ENCODE results near the gene RAPGEF6. TPM values are rescaled to one million over a fixed set of nuclear protein-coding genes. Genes with fewer than 3 reads are reported as not detected.
"Not testable (repeated sequence)": the region's sequence is repeated elsewhere in the genome, so short reads cannot be mapped to it uniquely, and the experiment has no call there.

The RAPGEF6 gene
- total RNA-seq, 1 experiment from 2014 or later = 20.8 TPM

DNA sequence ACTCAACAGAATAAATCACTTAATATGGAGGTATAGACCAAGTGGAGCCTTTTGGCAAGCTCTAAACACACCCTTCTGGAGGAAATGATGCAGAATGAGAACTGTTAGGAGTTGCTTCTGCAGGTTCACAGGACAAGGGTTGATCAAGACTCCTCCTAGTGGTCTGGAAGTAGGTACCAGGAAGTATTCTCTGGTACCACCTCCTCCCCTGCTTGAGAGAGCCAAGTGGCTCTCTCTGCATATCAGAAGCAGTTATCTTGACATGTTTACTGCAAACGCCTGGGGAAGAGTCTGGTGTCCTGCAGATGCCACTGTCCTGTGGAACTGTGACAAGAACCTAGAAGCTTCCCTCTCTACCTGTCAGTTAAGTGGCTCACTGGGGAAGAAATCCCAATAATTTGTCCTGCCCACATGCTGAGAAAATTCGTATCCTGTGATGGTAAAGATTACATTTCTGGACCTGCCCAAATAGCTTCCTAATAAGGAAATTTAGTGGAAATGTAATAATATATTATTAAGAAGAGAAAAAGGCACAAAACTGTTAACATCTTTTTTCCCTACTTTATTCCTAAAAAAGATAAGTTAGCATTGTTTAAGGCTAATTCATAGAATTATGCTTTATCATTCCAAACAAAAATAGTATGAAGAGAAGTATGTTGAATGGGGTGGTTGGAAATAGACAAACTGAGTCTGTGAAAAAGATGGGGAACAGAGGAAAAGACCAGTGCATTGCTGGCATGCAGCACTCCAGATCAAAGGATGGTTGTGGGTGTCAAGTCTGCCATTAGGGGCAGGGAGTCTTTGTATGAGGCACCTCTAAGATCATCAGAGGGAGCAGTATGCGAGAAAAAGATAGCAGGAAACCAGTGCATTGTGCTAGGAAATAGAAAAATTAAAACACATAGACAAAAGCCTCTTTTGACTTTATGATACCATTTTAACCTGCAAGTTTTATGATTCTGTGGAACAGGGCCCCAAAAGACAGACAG lies 252.3 kb downstream of the RAPGEF6 start:
- H3K36me3 ChIP-seq = peaks cover 5% of the 10 kb centered on the region
- peaks cover 34% of the 10 kb centered on the region for H3K4me1 ChIP-seq (replicated peaks)
- no peaks in the 10 kb centered on the region for H3K27me3 ChIP-seq (replicated peaks)
- H3K9me3 ChIP-seq (replicated peaks) = no peaks in the 10 kb centered on the region
- peak; percentile 51 to 53 for DNase-seq (ENCODE audit: low read depth in 1 of 2, low spot score in 2 of 2)
- H3K4me3 ChIP-seq = no peak overlapping the region
- H3K27ac ChIP-seq = no peak overlapping the region

DNA sequence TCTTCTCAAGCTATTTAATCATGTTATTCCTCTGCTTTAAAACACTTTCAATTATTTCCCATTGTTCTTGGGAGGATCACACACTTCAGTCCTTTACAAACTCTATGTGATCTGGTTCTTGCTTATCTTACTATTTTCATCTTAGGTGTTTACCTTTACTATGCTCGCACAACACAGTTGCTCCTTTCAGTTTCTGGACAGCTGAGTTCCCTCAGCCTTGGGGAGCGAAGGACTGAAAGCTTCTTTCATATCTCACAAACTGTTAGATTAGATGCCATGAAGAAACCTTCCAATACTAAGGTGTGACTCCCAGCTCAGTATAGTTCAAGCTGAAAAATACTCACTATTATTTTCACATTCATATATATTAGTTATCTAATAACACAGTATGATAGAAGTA lies 253.3 kb downstream of the RAPGEF6 start:
- Histone ChIP-seq H3K27me3 (replicated peaks) (no peaks in the 10 kb centered on the region), H3K27ac (no peak overlapping the region), H3K4me1 (replicated peaks) (peaks cover 44% of the 10 kb centered on the region), H3K4me3 (no peak overlapping the region), H3K36me3 (peaks cover 5% of the 10 kb centered on the region), H3K9me3 (replicated peaks) (no peaks in the 10 kb centered on the region)
- DNase-seq (ENCODE audit: low read depth in 1 of 2, low spot score in 2 of 2) = no peak

DNA sequence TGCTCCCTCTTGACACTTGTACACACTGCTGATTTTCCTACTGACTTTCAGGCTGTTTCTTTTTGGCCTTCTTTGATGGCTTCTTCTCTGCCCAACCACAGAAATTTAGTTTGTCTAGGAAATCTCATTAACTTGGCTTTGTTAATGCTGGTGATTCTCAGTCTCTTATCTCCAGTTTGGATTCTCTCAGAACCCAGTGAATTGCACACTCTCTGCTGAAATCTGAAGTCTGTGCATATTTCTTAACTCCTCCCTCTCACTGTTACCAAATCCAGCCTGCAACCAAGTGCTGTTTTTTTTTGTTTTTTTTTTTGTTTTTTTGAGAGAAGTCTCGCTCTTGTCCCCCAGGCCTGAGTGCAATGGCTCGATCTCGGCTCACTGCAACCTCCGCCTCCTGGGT lies 254.0 kb downstream of the RAPGEF6 start:
- H3K27me3 ChIP-seq (replicated peaks) = no peaks in the 10 kb centered on the region
- DNase-seq (ENCODE audit: low read depth in 1 of 2, low spot score in 2 of 2) = no peak
- H3K9me3 ChIP-seq (replicated peaks) = no peaks in the 10 kb centered on the region
- H3K36me3 ChIP-seq = no peaks in the 10 kb centered on the region; the same call in none of the 2 replicates
- no peak overlapping the region for H3K4me3 ChIP-seq
- H3K27ac ChIP-seq = peak overlapping the region; percentile 94; the same call in 1 of the 2 replicates
- H3K4me1 ChIP-seq (replicated peaks) = peaks cover 47% of the 10 kb centered on the region

DNA sequence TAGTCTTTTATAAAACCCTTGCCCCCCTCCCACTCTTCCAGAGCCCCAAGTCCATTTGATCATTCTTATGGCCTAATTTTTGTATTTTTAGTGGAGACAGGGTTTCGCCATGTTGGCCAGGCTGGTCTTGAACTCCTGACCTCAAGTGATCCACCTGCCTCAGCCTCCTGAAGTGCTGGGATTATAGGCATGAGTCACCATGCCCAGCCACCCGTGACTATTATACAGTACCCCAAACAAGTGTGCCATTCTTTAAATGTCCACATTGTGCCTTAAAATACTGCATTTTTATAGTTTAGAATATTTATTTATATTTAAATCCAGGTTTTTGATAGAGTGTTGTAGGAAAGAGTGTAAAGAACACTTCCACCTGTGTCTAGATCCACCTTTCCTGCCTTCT lies 254.8 kb downstream of the RAPGEF6 start:
- H3K36me3 ChIP-seq = not testable (repeated sequence)

DNA sequence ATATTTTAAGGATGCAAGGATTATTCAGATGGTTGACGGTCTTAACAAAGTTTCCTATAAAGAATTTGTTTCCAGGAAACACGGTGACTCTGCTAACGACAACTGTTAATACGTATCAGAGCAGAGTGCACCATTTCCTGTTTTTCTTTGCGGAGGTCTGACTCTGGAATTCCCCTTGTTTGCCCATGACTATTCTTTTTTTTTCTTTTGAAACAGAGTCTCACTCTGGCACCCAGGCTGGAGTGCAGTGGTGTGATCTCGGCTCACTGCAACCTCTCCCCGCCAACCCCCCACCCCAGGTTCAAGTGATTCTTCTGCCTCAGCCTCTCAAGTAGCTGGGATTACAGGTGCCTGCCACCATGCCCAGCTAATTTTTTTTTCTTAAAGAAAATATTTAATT lies 255.3 kb downstream of the RAPGEF6 start:
- Histone ChIP-seq H3K27me3 (replicated peaks) (no peaks in the 10 kb centered on the region), H3K36me3 (no peaks in the 10 kb centered on the region; the same call in 1 of the 2 replicates), H3K4me1 (replicated peaks) (peaks cover 47% of the 10 kb centered on the region), H3K27ac (peak overlapping the region; percentile 94), H3K4me3 (no peak overlapping the region), H3K9me3 (replicated peaks) (no peaks in the 10 kb centered on the region)
- DNase-seq (ENCODE audit: low read depth in 1 of 2, low spot score in 2 of 2) = peak; percentile 66 to 88

More for the DNA sequence above, 254.8 kb downstream of the RAPGEF6 start:
- DNase-seq (ENCODE audit: low read depth in 1 of 2, low spot score in 2 of 2); H3K27me3 ChIP-seq (replicated peaks); H3K9me3 ChIP-seq (replicated peaks); H3K4me3 ChIP-seq: not testable (repeated sequence)
- Histone ChIP-seq H3K4me1 (replicated peaks) (peaks cover 47% of the 10 kb centered on the region), H3K27ac (peak overlapping the region; percentile 94)

DNA sequence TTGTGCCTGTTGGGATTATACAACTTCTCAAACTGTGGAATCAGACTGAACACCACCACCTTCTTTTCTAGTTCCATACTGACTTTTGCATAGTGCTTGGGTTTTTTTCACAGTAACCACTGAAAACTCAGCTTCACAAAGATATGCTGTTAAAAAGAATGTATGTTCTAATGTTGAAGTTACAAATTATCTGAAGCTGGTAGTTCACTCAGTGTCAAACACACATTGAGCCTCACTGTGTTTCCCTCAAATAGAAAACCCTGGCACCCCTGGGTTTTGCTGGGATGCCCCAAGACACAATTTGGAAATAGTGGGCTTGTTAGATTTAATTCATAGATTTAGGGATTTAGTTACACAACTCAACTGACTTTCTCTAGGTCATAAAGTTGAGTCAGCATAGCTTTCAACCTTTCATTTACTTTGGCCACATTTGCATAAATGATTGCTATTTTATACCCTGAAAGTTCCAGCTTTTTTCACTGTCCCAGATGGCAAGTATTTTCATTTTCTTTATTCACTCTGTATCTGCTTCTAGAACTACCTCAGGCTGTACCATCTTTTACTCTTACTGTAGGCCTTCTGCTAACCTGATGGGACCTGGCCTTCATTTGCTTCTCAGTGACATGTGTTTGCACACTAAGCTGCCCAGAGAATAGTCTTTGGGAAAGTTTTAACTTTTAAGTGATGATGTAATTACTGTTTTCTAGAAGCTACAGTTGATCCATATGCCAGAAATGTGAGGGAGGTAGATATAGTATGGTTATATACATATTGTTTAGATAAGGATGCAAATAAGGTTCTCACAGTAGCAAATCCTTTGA lies 256.1 kb downstream of the RAPGEF6 start:
- Histone ChIP-seq H3K27ac (peak overlapping the region; percentile 94), H3K27me3 (replicated peaks) (no peaks in the 10 kb centered on the region), H3K36me3 (no peaks in the 10 kb centered on the region; the same call in 1 of the 2 replicates), H3K4me3 (no peak overlapping the region), H3K9me3 (replicated peaks) (no peaks in the 10 kb centered on the region), H3K4me1 (replicated peaks) (peaks cover 47% of the 10 kb centered on the region)
- DNase-seq (ENCODE audit: low read depth in 1 of 2, low spot score in 2 of 2) = peak in 1 of 2 experiments; percentile 49

DNA sequence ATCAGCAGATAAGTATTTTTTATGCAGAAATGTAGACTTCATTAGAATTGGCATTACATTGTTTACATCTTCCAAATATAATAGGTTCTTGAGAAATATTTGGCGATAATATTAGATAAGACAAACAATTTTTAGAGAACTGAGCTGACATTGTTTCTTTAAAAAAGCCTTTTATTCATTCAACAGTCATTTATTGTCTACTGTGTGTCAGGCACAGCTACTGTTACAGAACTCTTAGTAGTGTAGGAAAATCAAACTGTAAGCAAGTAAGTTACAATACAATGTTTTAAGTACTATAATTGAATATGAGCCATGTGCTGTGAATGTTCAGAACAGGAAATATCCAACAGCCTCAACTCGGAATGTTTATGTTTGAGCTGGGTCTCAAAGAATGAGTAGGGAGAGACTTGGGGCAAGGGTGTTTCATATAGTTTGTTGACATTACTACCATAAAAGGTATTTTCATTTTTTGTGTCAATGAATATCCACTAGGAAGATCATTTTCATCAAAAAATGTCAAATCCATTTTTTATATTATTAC lies 257.2 kb downstream of the RAPGEF6 start:
- H3K9me3 ChIP-seq (replicated peaks) = no peaks in the 10 kb centered on the region
- peak overlapping the region; percentile 94 for H3K27ac ChIP-seq
- no peaks in the 10 kb centered on the region for H3K27me3 ChIP-seq (replicated peaks)
- H3K4me3 ChIP-seq = no peak overlapping the region
- no peaks in the 10 kb centered on the region for H3K36me3 ChIP-seq
- DNase-seq (ENCODE audit: low read depth in 1 of 2, low spot score in 2 of 2) = peak in 1 of 2 experiments; percentile 69
- peaks cover 47% of the 10 kb centered on the region for H3K4me1 ChIP-seq (replicated peaks)

DNA sequence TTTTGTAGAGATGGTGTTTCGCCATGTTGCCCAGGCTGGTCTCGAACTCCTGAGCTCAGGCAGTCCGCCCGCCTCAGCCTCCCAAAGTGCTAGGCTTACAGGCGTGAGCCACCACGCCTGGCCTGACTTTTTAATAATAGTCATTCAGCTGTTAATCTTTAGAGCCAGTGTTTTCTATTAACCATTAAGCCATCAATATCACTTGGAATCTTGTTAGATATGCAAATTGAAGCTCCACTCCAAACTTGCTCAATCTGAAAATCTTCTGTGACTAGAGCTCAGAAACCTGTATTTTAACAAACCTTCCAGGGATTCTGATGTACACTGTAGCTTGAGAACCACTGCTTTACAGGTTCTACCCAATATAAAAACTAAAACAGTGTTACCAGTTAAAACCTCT lies 257.7 kb downstream of the RAPGEF6 start:
- Histone ChIP-seq H3K36me3 (no peaks in the 10 kb centered on the region), H3K9me3 (replicated peaks) (no peaks in the 10 kb centered on the region), H3K4me3 (no peak overlapping the region), H3K27me3 (replicated peaks) (no peaks in the 10 kb centered on the region), H3K4me1 (replicated peaks) (peaks cover 45% of the 10 kb centered on the region), H3K27ac (peak overlapping the region; percentile 94)
- no peak for DNase-seq (ENCODE audit: low read depth in 1 of 2, low spot score in 2 of 2)

DNA sequence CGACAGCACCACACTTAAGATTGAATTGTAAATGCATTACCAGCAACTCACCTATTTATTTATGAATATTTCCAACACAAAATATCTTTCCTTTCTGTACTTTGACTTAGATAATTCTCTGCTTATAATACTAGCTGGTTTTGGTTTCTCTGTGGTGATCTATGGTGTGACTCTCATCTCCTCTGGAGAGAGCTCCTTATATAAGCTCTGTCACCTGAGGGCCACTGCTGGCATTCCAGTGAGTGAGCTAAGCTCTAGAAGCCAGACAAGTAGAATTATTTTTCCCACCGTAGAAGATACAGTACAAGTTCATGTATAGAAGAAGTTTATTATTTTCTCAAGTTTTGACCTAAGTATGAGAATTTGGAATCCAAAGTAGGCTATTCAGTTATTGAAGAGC lies 259.7 kb downstream of the RAPGEF6 start:
- Histone ChIP-seq H3K4me1 (replicated peaks) (peaks cover 39% of the 10 kb centered on the region), H3K27ac (no peak overlapping the region), H3K36me3 (no peaks in the 10 kb centered on the region), H3K4me3 (no peak overlapping the region), H3K9me3 (replicated peaks) (no peaks in the 10 kb centered on the region), H3K27me3 (replicated peaks) (no peaks in the 10 kb centered on the region)
- DNase-seq (ENCODE audit: low read depth in 1 of 2, low spot score in 2 of 2) = no peak

Other genes starting within 250 kb of the RAPGEF6 start
- gene FNIP1, start 161.8 kb upstream of the RAPGEF6 start, total RNA-seq (2014; rRNA removed; shearing (Covaris generic)) = 30.0 and 44.5 TPM in 2 replicates

All from SJSA1 (cell line).